ENCODE data around the gene MAEL. TPM values are rescaled to one million over a fixed set of nuclear protein-coding genes. Genes with fewer than 3 reads are reported as not detected.

The MAEL gene
- total and polyA plus RNA-seq, 2 donors from 2014 or later = 0.54 to 2.2 TPM

- Histone ChIP-seq H3K9me3 (ENCODE audit: control insufficient read depth in 2 of 3, insufficient read depth in 1 of 3, low read length in 3 of 3) (no peaks in the 10 kb centered on the region), H3K4me3 (ENCODE audit: low read length in 3 of 3) (no peak overlapping the region), H3K27ac (ENCODE audit: low read depth in 2 of 2, low read length in 2 of 2) (no peak overlapping the region), H3K4me1 (ENCODE audit: control insufficient read depth in 2 of 3, insufficient read depth in 2 of 3, low read depth in 1 of 3, low read length in 3 of 3) (peaks cover 0 to 4% (median 0%) of the 10 kb centered on the region in 3 donors), H3K9ac (ENCODE audit: low read length in 3 of 3) (no peak overlapping the region), H3K27me3 (ENCODE audit: control insufficient read depth, insufficient read depth, low read length) (no peaks in the 10 kb centered on the region), H3K36me3 (ENCODE audit: control insufficient read depth in 2 of 3, insufficient read depth in 3 of 3, low read length in 3 of 3) (no peaks in the 10 kb centered on the region)
- intact Hi-C loops (cut with DNase I) = no loop called here
- TF ChIP-seq CTCF (IDR thresholded peaks at IDR 0.05; ENCODE audit: borderline replicate concordance, extremely low read depth, insufficient read depth) = no peak
- no peak for DNase-seq
- no peak for FAIRE-seq
Measured at GRCh38 chr1:166999075-166999474, 10.0 kb downstream of the MAEL start.

- no peak overlapping the region for H3K4me3 ChIP-seq (ENCODE audit: low read length in 3 of 3)
- H3K27me3 ChIP-seq (ENCODE audit: control insufficient read depth, insufficient read depth, low read length) = no peaks in the 10 kb centered on the region
- intact Hi-C loops (cut with DNase I) = no loop called here
- no peak for DNase-seq
- H3K27ac ChIP-seq (ENCODE audit: low read depth in 2 of 2, low read length in 2 of 2) = no peak overlapping the region
- no peaks in the 10 kb centered on the region for H3K9me3 ChIP-seq (ENCODE audit: control insufficient read depth in 2 of 3, insufficient read depth in 1 of 3, low read length in 3 of 3)
- H3K4me1 ChIP-seq (ENCODE audit: control insufficient read depth in 2 of 3, insufficient read depth in 2 of 3, low read depth in 1 of 3, low read length in 3 of 3) = peaks cover 0 to 4% (median 0%) of the 10 kb centered on the region in 3 donors
- H3K9ac ChIP-seq (ENCODE audit: low read length in 3 of 3) = no peak overlapping the region
- no peaks in the 10 kb centered on the region for H3K36me3 ChIP-seq (ENCODE audit: control insufficient read depth in 2 of 3, insufficient read depth in 3 of 3, low read length in 3 of 3)
- FAIRE-seq = no peak
- no peak for TF ChIP-seq CTCF (IDR thresholded peaks at IDR 0.05; ENCODE audit: borderline replicate concordance, extremely low read depth, insufficient read depth)
Measured at GRCh38 chr1:166999500-167000055, 10.5 kb downstream of the MAEL start.

- H3K27ac ChIP-seq (ENCODE audit: low read depth in 2 of 2, low read length in 2 of 2) = no peak overlapping the region
- FAIRE-seq = no peak
- no peaks in the 10 kb centered on the region for H3K27me3 ChIP-seq (ENCODE audit: control insufficient read depth, insufficient read depth, low read length)
- no peaks in the 10 kb centered on the region for H3K36me3 ChIP-seq (ENCODE audit: control insufficient read depth in 2 of 3, insufficient read depth in 3 of 3, low read length in 3 of 3)
- H3K4me3 ChIP-seq (ENCODE audit: low read length in 3 of 3) = no peak overlapping the region
- H3K9ac ChIP-seq (ENCODE audit: low read length in 3 of 3) = no peak overlapping the region
- H3K9me3 ChIP-seq (ENCODE audit: control insufficient read depth in 2 of 3, insufficient read depth in 1 of 3, low read length in 3 of 3) = no peaks in the 10 kb centered on the region
- intact Hi-C loops (cut with DNase I) = no loop called here
- TF ChIP-seq CTCF (IDR thresholded peaks at IDR 0.05; ENCODE audit: borderline replicate concordance, extremely low read depth, insufficient read depth) = no peak
- H3K4me1 ChIP-seq (ENCODE audit: control insufficient read depth in 2 of 3, insufficient read depth in 2 of 3, low read depth in 1 of 3, low read length in 3 of 3) = peaks cover 0 to 4% (median 0%) of the 10 kb centered on the region in 3 donors
- no peak for DNase-seq
Measured at GRCh38 chr1:167000546-167000945, 11.5 kb downstream of the MAEL start.

- no peak overlapping the region for H3K27ac ChIP-seq (ENCODE audit: low read depth in 2 of 2, low read length in 2 of 2)
- H3K36me3 ChIP-seq (ENCODE audit: control insufficient read depth in 2 of 3, insufficient read depth in 3 of 3, low read length in 3 of 3) = no peaks in the 10 kb centered on the region
- H3K4me3 ChIP-seq (ENCODE audit: low read length in 3 of 3) = no peak overlapping the region
- FAIRE-seq = no peak
- peaks cover 0 to 4% (median 0%) of the 10 kb centered on the region in 3 donors for H3K4me1 ChIP-seq (ENCODE audit: control insufficient read depth in 2 of 3, insufficient read depth in 2 of 3, low read depth in 1 of 3, low read length in 3 of 3)
- DNase-seq = no peak
- no peaks in the 10 kb centered on the region for H3K27me3 ChIP-seq (ENCODE audit: control insufficient read depth, insufficient read depth, low read length)
- intact Hi-C loops (cut with DNase I) = no loop called here
- no peak overlapping the region for H3K9ac ChIP-seq (ENCODE audit: low read length in 3 of 3)
- H3K9me3 ChIP-seq (ENCODE audit: control insufficient read depth in 2 of 3, insufficient read depth in 1 of 3, low read length in 3 of 3) = no peaks in the 10 kb centered on the region
- no peak for TF ChIP-seq CTCF (IDR thresholded peaks at IDR 0.05; ENCODE audit: borderline replicate concordance, extremely low read depth, insufficient read depth)
Measured at GRCh38 chr1:167002354-167002753, 13.3 kb downstream of the MAEL start.
